ENCODE results near the gene NCBP1.

GRCh38 chr9:97672403-97672802 lies 38.8 kb downstream of the NCBP1 start:
- TF ChIP-seq CREB1 (IDR thresholded peaks at IDR 0.05): no peak
- TF ChIP-seq CREB1 (CRISPR knock-in tag; IDR thresholded peaks at IDR 0.05): no peak
- TF ChIP-seq NFYB (IDR thresholded peaks at IDR 0.05; ENCODE audit: extremely low read depth, insufficient read length): no peak
- no peak for TF ChIP-seq KDM5B (IDR thresholded peaks at IDR 0.05; ENCODE audit: insufficient replicate concordance, low read depth, low read length)
- TF ChIP-seq TOE1 (IDR thresholded peaks at IDR 0.05; ENCODE audit: borderline replicate concordance): no peak
- TF ChIP-seq TOE1 (CRISPR knock-in tag; IDR thresholded peaks at IDR 0.05; ENCODE audit: borderline replicate concordance, low read depth): no peak
- no peak for TF ChIP-seq CTCF (IDR thresholded peaks at IDR 0.05 in 2 of 3, conservative IDR thresholded peaks at IDR 0.05 in 1 of 3; ENCODE audit: insufficient read depth in 2 of 3, low read depth in 1 of 3, low read length in 3 of 3)
- no peak for TF ChIP-seq CGGBP1 (CRISPR knock-in tag; IDR thresholded peaks at IDR 0.05)
- no peak for TF ChIP-seq KLF1 (tag; IDR thresholded peaks at IDR 0.05)
